ENCODE measurements around the gene ITGA1.

- TF ChIP-seq POLR2A (IDR thresholded peaks at IDR 0.05), result no peak
- TF ChIP-seq CTCF (IDR thresholded peaks at IDR 0.05), result no peak
- TF ChIP-seq EP300 (IDR thresholded peaks at IDR 0.05), result no peak
- TF ChIP-seq POLR2AphosphoS5 (IDR thresholded peaks at IDR 0.05), result no peak
These were observed 34.2 kb downstream of the ITGA1 start for GRCh38 chr5:52821901-52822300.
